ENCODE results near the gene HCFC2.

- TF ChIP-seq CTCF (optimal IDR thresholded peaks at IDR 0.05 in 1 of 3, IDR thresholded peaks at IDR 0.05 in 1 of 3, conservative IDR thresholded peaks at IDR 0.05 in 1 of 3; ENCODE audit: extremely low read depth in 1 of 3, insufficient read depth in 2 of 3, low read length in 3 of 3) (no peak), EZH2 (IDR thresholded peaks at IDR 0.05; ENCODE audit: low read length) (no peak)
These were observed 33.6 kb downstream of the HCFC2 start for GRCh38 chr12:104097954-104098353.

Measured in keratinocyte (primary cell).